PC-3 (cell line): ENCODE measurements around the gene C1orf21. TPM values are rescaled to one million over a fixed set of nuclear protein-coding genes. Genes with fewer than 3 reads are reported as not detected.

Experiments
- ATAC-seq: fragments of 200-7000 bp; cut with Tn5 transposase; 2 replicates; pipeline ENCODE4 v1.9.1; 2020; ENCODE audit warnings: mild to moderate bottlenecking, moderate library complexity
- BruUV-seq: library from RNA; stranded (reverse); fragments of 400-500 nt; replicated peaks from 2 replicates; lab custom pipeline; 2021; lab: Mats Ljungman, UMichigan
- CTCF ChIA-PET: fragments of 300-600 bp; sonication (Branson Sonifier 250); formaldehyde crosslinking; loops from one replicate; lab custom pipeline; 2022; ENCODE audit warnings: antibody characterized with exemption; lab: Charles Lee
- POLR2A ChIA-PET: fragments of 300-600 bp; sonication (Branson Sonifier 250); formaldehyde crosslinking; loops from one replicate; lab custom pipeline; 2022; ENCODE audit warnings: antibody characterized with exemption; ENCODE audit not compliant: unreplicated experiment; lab: Charles Lee
- DNase-seq: peaks from one replicate; pipeline ENCODE4 v3.0.0-alpha.2; 2015
- H2AFZ ChIP-seq: fragments of 300-600 bp; sonication (generic); 2 replicates; pipeline ENCODE4 v1.6.0; 2016; ENCODE audit warnings: antibody characterized with exemption, low read length
- H3F3A ChIP-seq: fragments of 300-600 bp; sonication (generic); one replicate; pipeline ENCODE4 v1.6.0; 2017; ENCODE audit warnings: antibody characterized with exemption, low read length, control low read depth, mild to moderate bottlenecking; ENCODE audit not compliant: unreplicated experiment
- H3K27ac ChIP-seq: fragments of 300-600 bp; sonication (generic); 2 replicates; pipeline ENCODE4 v1.5.1; 2016; ENCODE audit warnings: mild to moderate bottlenecking, low read length
- H3K27me3 ChIP-seq: fragments of 300-600 bp; sonication (generic); 2 replicates; pipeline ENCODE4 v1.6.1; 2016; ENCODE audit warnings: low read length, mixed read lengths
- H3K36me3 ChIP-seq: fragments of 300-600 bp; sonication (generic); 2 replicates; pipeline ENCODE4 v1.6.1; 2016; ENCODE audit warnings: low read depth, mixed run types, low read length, mixed read lengths
- H3K4me1 ChIP-seq: fragments of 300-600 bp; sonication (generic); 2 replicates; pipeline ENCODE4 v1.5.1; 2016; ENCODE audit warnings: low read length; ENCODE audit not compliant: insufficient read depth
- H3K4me2 ChIP-seq: fragments of 300-600 bp; sonication (generic); 2 replicates; pipeline ENCODE4 v1.6.0; 2016; ENCODE audit warnings: low read length
- H3K4me3 ChIP-seq: fragments of 300-600 bp; sonication (generic); 2 replicates; pipeline ENCODE4 v1.5.1; 2016; ENCODE audit warnings: mild to moderate bottlenecking, low read length, mixed read lengths
- H3K79me2 ChIP-seq: fragments of 300-600 bp; sonication (generic); 2 replicates; pipeline ENCODE4 v1.6.1; 2017; ENCODE audit warnings: low read length, mixed read lengths
- H3K9ac ChIP-seq: fragments of 300-600 bp; sonication (generic); 2 replicates; pipeline ENCODE4 v1.6.0; 2016; ENCODE audit warnings: mild to moderate bottlenecking, low read length
- H3K9me2 ChIP-seq: fragments of 300-600 bp; sonication (generic); replicated peaks from 2 replicates; pipeline ENCODE4 v1.6.1; 2016; ENCODE audit warnings: mixed run types, low read length, mixed read lengths
- H3K9me3 ChIP-seq: fragments of 300-600 bp; sonication (generic); 2 replicates; pipeline ENCODE4 v1.6.1; 2016; ENCODE audit warnings: low read length, mixed read lengths
- H4K20me1 ChIP-seq: fragments of 300-600 bp; sonication (generic); 2 replicates; pipeline ENCODE4 v1.6.1; 2016; ENCODE audit warnings: low read length, mixed read lengths
- EZH2 ChIP-seq: fragments of 300-600 bp; sonication (generic); IDR thresholded peaks from one replicate; pipeline ENCODE4 v1.6.1; 2017; ENCODE audit warnings: antibody characterized with exemption, mild to moderate bottlenecking, low read length; ENCODE audit not compliant: unreplicated experiment
- EZH2phosphoT487 ChIP-seq: fragments of 300-600 bp; sonication (generic); IDR thresholded peaks from 2 replicates; pipeline ENCODE4 v1.6.1; 2018; ENCODE audit warnings: mild to moderate bottlenecking, antibody characterized with exemption, low read length, borderline replicate concordance
- intact Hi-C: fragments of 100-400 bp; cut with micrococcal nuclease; formaldehyde crosslinking; loops from 2 replicates; pipeline ENCODE4 v1.9.0; 2023
- total RNA-seq: library from RNA; depleted of rRNA; stranded (reverse); fragments of >200 nt; gene quantifications from 2 replicates; pipeline ENCODE4 v1.2.3, GENCODE V29; 2014
- TF ChIP-seq, protein P1 (sequence below): fragments of 300-600 bp; sonication (generic); conservative IDR thresholded peaks from 2 replicates; pipeline ENCODE4 v1.5.1; 2017; ENCODE audit warnings: antibody characterized with exemption, low read depth, mild to moderate bottlenecking, low read length

C1orf21 gene
- total RNA-seq, 1 experiment from 2014 or later, result 1.3 TPM

DNA sequence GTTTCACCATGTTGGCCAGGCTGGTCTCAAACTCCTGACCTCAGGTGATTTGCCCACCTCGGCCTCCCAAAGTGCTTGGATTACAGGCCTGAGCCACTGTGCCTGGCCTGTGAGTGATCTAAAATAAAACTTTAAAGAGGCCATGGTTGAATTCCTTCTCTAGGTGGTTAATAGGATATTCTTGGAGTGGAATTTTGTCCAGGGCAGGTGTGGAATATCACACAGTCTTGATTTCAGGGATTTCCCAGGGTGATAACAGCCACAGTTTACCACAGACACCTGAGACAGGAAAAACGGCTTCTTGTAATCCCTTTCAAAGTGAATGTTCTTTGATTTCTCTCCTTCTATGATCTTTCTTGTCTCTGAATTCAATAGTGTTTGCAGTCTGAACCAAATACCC is 32.1 kb upstream of the C1orf21 start:
- ATAC-seq, result no peak
- H2AFZ ChIP-seq, result no peak overlapping the region
- no peak for DNase-seq
- H3K9me2 ChIP-seq, result no peaks in the 10 kb centered on the region
- POLR2A ChIA-PET, result no interaction called here
- TF ChIP-seq, protein P1, sequence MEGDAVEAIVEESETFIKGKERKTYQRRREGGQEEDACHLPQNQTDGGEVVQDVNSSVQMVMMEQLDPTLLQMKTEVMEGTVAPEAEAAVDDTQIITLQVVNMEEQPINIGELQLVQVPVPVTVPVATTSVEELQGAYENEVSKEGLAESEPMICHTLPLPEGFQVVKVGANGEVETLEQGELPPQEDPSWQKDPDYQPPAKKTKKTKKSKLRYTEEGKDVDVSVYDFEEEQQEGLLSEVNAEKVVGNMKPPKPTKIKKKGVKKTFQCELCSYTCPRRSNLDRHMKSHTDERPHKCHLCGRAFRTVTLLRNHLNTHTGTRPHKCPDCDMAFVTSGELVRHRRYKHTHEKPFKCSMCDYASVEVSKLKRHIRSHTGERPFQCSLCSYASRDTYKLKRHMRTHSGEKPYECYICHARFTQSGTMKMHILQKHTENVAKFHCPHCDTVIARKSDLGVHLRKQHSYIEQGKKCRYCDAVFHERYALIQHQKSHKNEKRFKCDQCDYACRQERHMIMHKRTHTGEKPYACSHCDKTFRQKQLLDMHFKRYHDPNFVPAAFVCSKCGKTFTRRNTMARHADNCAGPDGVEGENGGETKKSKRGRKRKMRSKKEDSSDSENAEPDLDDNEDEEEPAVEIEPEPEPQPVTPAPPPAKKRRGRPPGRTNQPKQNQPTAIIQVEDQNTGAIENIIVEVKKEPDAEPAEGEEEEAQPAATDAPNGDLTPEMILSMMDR, result no peak
- TF ChIP-seq EZH2phosphoT487 (no peak), EZH2 (no peak)
- H4K20me1 ChIP-seq, result no peaks in the 10 kb centered on the region
- H3K36me3 ChIP-seq, result no peaks in the 10 kb centered on the region
- H3F3A ChIP-seq, result no peaks in the 10 kb centered on the region
- intact Hi-C loops, result no loop called here
- no peaks in the 10 kb centered on the region for H3K9me3 ChIP-seq
- no peak overlapping the region for H3K4me2 ChIP-seq
- CTCF ChIA-PET, result no interaction called here
- H3K27ac ChIP-seq, result no peak overlapping the region
- BruUV-seq, result no TSS peak
- H3K27me3 ChIP-seq, result peaks cover 20% of the 10 kb centered on the region
- H3K9ac ChIP-seq, result no peak overlapping the region
- no peaks in the 10 kb centered on the region for H3K79me2 ChIP-seq
- H3K4me3 ChIP-seq, result no peak overlapping the region
- H3K4me1 ChIP-seq, result no peaks in the 10 kb centered on the region

DNA sequence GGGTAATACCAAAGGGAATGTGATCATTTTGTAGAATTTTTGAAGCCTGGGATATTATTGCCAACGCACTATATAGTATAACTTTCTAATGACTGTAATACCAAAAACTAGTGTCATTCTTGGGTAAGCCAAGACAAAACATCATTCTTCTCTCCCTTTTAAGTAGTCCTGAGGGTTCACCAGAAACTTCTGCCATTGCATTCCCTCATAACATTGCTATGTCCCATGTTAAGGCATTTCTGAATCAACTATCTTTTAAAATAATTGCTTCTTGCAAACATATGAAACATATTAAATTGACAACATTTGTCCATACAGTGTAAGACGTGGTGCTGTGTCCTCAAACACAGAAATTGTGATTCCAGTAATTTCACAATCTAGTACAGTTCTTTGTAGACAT is 29.9 kb upstream of the C1orf21 start:
- intact Hi-C loops, result no loop called here
- Histone ChIP-seq H3K4me3 (no peak overlapping the region), H3K9ac (no peak overlapping the region), H3K4me2 (no peak overlapping the region), H3K9me3 (no peaks in the 10 kb centered on the region), H3F3A (no peaks in the 10 kb centered on the region), H3K36me3 (no peaks in the 10 kb centered on the region), H3K27ac (no peak overlapping the region), H3K27me3 (peaks cover 7% of the 10 kb centered on the region; the same call in 1 of the 2 replicates), H3K79me2 (no peaks in the 10 kb centered on the region), H3K9me2 (no peaks in the 10 kb centered on the region), H2AFZ (no peak overlapping the region), H3K4me1 (no peaks in the 10 kb centered on the region), H4K20me1 (no peaks in the 10 kb centered on the region)
- no peak for DNase-seq
- TF ChIP-seq EZH2 (no peak), EZH2phosphoT487 (no peak)
- TF ChIP-seq, protein P1, result no peak
- ChIA-PET POLR2A (no interaction called here), CTCF (no interaction called here)
- BruUV-seq, result no TSS peak
- ATAC-seq, result no peak

DNA sequence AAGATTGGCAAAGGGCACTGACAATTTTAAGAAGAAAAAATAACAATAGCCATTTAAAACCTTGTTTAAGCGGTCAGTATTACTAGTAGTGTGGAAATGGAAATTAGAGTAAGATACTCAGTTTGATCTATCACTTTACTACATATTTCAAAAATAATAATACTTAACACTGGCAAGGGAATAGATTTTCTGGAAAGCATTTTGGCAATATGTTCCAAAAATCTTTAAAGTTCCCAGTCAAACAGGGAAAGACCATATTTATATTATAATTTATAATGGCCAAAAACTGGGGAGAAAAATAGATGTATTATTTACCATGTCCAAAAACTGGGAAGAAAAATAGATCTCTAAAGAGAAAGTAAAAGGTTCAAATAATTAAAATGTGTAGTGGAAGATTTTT is 28.6 kb upstream of the C1orf21 start:
- Histone ChIP-seq H3K27me3 (0 out of 2 replicates have a peak, but pooled peaks cover 3% of the 10 kb centered on the region), H3K4me2 (no peak overlapping the region), H3K4me3 (no peak overlapping the region), H3K36me3 (no peaks in the 10 kb centered on the region), H3F3A (no peaks in the 10 kb centered on the region), H3K9me2 (no peaks in the 10 kb centered on the region), H4K20me1 (no peaks in the 10 kb centered on the region), H3K9me3 (no peaks in the 10 kb centered on the region), H2AFZ (no peak overlapping the region), H3K27ac (no peak overlapping the region), H3K4me1 (no peaks in the 10 kb centered on the region), H3K79me2 (no peaks in the 10 kb centered on the region), H3K9ac (no peak overlapping the region)
- ChIA-PET CTCF (no interaction called here), POLR2A (no interaction called here)
- intact Hi-C loops, result no loop called here
- no TSS peak for BruUV-seq
- TF ChIP-seq EZH2phosphoT487, result no peak
- no peak for TF ChIP-seq EZH2
- TF ChIP-seq, protein P1, result no peak
- ATAC-seq, result no peak
- no peak for DNase-seq
